SKM-1 treated with dmso at 0.1 percent for 144 hours (cell line): ENCODE results near the gene SLC1A7.

Source experiments
- DNase-seq: peaks from one replicate; lab custom pipeline; 2025; ENCODE audit not compliant: unreplicated experiment; lab: John Stamatoyannopoulos, UW

Gene SLC1A7

GRCh38 chr1:53134961-53135734 lies 7.3 kb downstream of the SLC1A7 start:
- no peak for DNase-seq

GRCh38 chr1:53134042-53134485 lies 8.4 kb downstream of the SLC1A7 start:
- DNase-seq = no peak

DNA sequence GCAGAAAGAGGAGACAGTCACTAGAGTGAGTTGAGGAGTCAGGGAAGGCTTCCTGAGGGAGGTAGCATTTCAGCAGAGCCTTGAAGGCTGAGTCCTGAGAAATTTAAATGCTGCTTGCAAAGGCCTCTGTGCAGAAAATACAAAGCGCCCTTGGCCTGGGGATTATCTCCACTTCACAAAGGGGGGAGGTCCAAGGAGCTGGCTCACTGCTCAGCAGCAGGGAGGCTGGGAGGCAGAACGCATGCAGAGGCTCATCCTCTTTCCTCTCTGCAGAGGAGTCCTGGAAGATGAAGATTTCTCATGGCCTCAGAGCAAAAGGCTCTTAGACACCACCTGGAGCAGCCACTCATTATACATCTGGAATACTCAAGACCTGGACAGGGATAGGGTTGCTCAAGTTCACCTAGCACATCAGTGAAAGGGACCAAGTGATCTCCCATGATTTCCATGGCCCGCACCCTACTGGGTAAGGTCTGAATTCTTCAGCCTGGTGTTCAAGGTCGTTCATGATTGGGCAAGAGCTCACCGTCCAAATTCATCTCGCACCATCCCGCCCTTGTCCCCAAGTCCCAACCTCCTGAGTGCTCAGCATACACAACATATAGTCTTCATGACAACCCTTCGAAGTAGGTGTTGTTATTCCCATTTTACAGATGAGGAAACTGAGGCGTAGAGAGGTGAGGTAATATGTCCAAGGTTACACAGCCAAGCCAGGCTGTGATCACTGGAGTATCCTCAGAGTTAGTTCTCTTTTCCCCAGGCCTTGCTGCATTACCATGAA lies 9.0 kb downstream of the SLC1A7 start:
- DNase-seq = no peak

- DNase-seq = no peak
These were observed 10.3 kb downstream of the SLC1A7 start for GRCh38 chr1:53132176-53132575.

DNA sequence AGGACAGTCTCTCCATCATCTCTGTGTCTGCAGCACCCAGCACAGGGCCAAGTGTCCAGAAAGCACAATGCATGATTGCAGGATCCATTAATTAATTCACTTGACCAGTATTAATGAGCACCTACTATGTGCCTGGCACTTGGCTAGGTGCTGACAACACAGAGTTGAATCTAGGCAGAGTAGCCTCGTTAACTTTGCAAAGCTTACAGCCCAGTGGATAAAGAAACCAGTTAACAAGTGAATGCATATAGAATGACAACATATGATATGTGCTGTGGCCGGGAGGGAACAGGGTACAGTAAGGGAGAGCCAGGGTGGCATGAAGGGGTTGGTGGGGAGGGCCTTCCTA lies 10.9 kb downstream of the SLC1A7 start:
- DNase-seq = no peak

DNA sequence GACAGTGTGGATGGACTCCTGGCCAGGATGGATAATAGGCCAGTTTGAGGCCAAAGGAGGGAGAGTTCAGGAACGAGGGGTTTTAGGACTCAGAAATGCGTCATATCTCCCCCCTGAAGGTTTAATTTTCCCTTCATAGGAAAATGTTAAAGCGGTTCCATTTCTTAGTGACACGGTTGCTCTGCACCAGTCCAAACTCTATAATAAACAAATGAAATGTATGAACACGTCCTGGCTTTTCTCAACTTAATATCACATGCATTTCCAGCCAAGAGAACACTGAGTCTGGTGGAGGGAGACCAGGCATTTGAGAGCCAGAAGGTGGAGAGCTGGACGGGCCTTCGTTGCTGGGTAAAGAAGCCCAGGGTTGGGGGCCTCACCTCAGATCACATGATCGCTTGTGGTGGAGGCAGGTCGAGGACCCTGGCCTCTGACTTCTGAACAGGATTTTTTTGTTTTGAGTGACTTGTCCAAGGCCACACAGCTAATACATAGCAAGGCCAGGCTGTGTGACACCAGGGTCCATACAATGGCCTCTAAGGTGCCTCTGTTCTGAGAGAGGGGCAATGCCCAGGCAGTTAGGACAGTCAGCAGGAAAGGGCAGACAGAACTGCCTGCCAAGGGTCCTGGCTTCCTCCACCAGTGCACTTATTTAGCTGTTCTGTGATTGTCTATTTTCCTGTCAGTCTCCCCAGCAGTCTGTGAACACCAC lies 11.4 kb downstream of the SLC1A7 start:
- no peak for DNase-seq

DNA sequence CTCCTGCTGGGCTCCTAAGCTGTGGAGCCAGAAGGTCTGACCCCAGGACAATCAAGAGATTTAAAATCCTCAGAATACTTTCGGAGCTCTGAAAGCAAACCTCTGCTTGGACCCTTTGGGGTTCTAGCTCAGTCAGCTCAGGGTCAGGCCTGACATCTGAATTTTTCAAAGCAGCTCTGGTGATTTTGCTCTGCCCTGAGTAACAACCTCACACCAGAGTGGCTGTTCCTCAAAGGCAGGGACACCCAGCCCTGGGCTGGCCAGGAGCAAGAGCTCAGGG lies 11.9 kb downstream of the SLC1A7 start:
- no peak for DNase-seq

DNA sequence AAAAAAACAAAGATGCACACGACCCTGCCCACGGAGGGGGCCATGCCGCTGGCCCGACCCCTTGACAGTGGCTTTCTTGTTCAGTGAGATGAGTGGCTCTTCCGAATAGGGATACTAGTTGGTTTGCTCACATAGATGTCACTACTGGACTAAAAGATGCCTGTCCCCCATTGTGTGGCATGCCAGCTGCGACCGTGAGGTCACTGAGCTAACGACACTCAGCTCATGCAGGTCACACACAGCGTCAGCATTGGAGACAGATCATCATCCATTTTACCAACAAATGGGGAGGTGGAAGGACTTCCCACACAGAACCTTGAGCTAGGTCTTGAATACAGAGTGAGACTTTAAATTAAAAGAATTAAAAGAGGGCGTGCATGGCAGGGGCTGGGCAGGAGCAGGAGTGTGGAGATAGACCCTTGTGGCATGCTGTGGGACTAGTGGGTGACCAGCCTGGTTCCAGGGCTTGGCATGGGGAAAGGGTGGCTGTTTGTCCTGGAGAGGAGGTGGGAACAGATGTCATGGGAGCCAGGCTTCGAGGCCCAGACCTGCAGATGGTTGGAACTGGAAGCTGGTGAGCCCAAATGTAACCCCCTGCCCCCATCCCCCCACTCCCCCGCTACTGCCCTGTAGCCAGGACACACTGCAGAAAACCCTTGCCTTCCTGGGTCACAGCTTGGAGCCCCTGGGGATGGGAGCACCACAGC lies 12.4 kb downstream of the SLC1A7 start:
- no peak for DNase-seq

GRCh38 chr1:53128401-53128800 lies 14.0 kb downstream of the SLC1A7 start:
- no peak for DNase-seq

- DNase-seq = no peak
These were observed 14.9 kb downstream of the SLC1A7 start for GRCh38 chr1:53127546-53127945.

GRCh38 chr1:53126495-53126894 lies 15.9 kb downstream of the SLC1A7 start:
- no peak for DNase-seq

GRCh38 chr1:53125623-53126360 lies 16.6 kb downstream of the SLC1A7 start:
- no peak for DNase-seq

DNA sequence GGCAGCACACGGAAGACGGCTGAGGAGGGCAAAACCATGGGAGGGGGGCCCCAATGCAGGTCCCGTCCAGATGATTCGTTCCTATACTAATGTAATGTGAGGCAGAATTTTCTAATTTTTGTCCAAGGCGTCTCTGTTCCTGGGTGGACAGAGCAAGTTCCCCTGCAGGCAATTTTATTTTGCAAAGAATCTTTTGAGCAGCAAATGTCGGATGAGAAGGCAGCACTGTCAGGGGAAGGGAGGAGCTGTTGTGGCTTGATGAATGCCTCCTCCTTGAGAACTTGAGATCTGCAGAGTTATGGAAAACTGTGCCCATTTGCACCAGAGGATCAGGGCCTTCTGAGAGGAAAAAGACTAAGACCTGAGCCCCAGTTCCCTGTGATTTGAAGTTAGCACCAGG lies 17.3 kb downstream of the SLC1A7 start:
- DNase-seq = no peak

DNA sequence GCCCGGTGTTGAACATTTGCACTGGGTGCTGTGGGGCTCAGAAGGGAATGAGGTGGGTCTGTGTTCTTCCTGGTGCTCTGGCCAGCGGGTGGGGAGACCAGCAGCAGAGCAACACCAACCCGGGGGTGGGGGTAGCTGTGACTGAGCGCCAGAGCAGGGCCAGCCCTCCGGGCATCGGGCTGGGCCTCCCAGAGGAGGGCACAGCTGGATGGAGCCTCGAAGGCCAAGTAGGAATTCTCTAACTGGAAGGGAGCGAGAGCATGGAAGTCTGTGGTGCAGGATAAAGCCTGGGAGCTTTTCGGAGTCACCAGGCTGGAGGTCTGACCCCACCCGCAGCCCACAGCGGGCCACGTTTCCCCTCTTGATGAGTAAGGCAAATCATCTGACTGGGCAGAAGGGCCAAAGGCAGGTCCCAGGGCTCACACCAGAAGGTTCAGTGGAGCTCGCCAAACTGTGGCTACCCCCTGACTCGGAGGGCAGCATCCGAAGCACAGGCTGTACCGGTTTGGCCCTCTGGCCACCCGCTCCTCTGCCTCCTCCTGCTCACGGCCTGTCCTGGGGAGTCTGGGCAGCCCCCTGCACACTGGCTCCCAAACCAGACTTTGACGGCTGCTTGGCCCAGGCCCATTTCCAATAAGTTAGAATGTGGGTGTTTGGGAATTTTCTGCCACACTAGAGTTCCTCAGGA lies 18.8 kb downstream of the SLC1A7 start:
- no peak for DNase-seq

DNA sequence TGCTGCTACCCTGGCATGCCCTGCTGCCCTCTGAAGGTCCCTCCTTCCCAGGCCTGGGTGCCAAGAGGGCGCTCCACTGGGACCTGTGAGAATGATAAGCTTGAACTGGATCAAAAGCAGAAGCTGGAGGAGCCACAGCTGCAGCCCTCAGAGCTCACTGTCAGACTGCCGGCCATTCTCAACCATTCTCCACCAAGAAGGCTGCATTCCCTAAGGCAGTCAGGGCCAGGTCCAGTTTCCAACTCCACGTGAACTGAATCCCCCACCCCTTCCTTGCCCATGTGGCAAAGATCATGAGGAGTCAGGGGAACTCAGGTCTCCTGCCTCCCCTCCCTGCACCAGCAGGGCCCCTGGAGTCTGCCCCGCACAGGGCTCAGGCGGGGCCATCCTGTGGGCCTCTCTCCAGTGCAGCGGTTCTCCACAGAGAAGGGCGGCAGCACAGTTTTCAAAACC lies 19.5 kb downstream of the SLC1A7 start:
- no peak for DNase-seq

DNA sequence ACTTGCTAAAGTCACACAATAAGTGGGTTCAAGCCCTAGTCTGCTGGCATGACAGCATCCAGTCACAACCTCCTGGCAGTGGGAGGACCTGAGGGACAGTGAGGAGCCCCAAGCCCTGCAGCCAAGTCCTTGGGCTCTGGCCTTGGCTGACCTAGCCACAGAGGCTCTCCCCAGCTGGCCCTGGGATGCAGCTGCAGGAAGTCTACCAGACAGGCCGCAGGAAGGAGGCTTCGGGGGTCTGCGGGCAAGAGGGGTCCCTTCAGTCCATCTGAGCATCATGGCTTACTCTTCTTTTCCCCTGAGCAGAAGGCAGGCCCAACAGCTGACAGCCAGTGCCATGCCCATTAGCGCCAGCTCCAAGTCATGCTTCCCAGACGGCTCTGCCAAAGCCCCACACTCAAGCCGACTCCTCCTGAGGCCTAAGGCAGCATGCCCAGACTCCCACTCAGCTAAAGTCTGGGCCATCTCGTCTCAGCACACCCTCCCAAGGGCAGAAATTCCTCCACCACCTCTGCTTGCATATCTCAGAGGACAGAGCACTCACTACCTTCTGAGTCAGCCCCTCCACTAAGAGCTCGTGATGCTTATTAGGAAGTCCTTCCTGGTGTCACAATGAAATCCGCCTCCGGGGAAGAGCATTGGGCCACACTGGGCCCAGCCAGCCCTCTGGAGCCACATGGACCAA lies 20.1 kb downstream of the SLC1A7 start:
- no peak for DNase-seq

DNA sequence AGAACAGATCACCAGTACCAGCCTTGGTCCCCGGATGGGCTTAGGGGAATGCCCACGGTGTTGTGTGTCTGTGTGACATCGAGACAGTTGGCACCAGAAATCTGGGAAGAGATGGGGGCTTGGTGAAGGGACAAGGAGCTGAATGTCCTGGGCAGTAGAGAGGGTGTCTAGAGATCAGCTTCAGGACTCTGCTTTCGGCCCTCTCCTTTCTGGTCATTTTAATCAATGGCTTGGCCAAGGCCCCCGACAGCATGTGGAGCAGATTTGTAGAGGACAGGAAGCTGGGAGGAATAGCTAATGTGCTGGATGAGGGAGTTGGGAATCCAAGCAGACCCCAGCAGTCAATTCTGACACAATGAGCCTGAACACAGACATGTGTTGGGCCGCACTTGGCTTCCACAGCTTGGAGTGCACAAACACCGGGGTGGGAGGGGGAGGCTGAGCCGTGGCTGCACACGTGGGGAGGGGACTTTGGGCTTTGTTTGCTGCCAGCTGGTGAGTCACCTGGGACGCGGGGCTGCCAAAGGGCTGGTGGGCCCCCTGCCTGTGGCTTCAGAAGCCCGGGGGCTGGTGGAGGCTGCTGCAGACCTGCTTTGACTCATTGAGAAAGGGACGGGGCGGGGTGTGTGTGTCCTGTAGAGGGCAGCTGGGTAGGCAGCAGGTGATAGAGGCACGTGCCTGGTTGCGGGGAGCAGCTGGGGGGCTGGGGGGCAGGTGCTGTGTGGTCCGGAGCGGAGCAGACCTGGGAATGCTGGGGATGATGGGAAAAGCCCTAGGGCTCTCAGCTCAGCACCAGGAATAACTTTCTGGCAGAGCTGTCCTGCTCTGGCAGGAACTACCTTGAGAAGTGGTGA lies 20.9 kb downstream of the SLC1A7 start:
- DNase-seq = no peak

DNA sequence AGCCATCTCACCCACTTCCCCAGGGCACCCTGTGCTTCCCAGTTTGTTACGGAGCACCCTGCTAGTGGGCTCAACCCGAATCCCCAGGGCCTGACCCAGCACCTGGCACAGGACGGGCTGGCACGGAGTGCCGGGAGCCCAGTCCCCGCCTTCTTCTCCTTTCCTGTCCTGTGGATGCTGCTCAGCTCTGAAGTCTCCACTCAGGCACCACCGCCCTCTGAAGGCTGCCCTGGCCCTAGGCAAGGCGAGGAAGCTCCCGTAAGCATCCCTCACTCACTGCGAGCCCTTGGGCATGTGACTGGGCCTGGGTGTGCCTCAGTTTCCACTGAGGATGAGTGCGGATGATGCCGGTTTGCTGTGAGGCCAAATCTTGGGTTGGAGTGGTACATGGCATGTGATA lies 21.8 kb downstream of the SLC1A7 start:
- DNase-seq = no peak

- no peak for DNase-seq
These were observed 24.6 kb downstream of the SLC1A7 start for GRCh38 chr1:53117836-53118235.
